Measurements from ENCODE around the gene NTM. TPM values are rescaled to one million over a fixed set of nuclear protein-coding genes. Genes with fewer than 3 reads are reported as not detected.

NTM gene
- total and polyA plus RNA-seq, 2 donors (not counting 3 experiments of a cell fraction or from before 2014, with no cell fraction given): 1.00 to 1.1 TPM

DNA sequence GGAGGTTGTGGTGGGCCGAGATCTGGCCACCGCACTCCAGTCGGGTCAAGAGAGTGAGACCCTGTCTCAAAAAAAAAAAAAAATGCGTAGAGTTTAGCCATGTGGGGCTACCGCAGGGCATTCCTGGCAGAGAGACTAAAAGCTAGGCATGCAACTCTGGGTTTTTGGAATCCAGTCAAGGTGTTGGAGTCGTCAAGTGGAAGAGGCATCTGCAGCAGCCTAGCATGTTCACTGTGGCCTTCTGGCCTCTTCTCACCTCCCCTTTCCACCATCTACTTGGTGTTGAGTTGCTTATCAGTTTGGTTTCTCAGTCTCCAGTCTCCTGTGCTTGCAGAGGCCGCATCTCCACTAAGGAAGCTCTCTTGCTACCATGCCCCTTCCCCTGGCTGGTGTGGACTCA lies 572.5 kb downstream of the NTM start:
- H3K36me3 ChIP-seq (ENCODE audit: control insufficient read depth in 2 of 2, extremely low read depth in 1 of 2, insufficient read depth in 2 of 2, low read length in 2 of 2): no peaks in the 10 kb centered on the region
- no peak for TF ChIP-seq POLR2A (IDR thresholded peaks at IDR 0.05; ENCODE audit: low read depth, low read length)
- TF ChIP-seq GATA2 (IDR thresholded peaks at IDR 0.05; ENCODE audit: insufficient read depth, insufficient read length, low read depth, low read length): no peak
- TF ChIP-seq, protein P1, sequence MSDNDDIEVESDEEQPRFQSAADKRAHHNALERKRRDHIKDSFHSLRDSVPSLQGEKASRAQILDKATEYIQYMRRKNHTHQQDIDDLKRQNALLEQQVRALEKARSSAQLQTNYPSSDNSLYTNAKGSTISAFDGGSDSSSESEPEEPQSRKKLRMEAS (IDR thresholded peaks at IDR 0.05; ENCODE audit: insufficient read depth, insufficient read length): no peak
- TF ChIP-seq, protein P2, sequence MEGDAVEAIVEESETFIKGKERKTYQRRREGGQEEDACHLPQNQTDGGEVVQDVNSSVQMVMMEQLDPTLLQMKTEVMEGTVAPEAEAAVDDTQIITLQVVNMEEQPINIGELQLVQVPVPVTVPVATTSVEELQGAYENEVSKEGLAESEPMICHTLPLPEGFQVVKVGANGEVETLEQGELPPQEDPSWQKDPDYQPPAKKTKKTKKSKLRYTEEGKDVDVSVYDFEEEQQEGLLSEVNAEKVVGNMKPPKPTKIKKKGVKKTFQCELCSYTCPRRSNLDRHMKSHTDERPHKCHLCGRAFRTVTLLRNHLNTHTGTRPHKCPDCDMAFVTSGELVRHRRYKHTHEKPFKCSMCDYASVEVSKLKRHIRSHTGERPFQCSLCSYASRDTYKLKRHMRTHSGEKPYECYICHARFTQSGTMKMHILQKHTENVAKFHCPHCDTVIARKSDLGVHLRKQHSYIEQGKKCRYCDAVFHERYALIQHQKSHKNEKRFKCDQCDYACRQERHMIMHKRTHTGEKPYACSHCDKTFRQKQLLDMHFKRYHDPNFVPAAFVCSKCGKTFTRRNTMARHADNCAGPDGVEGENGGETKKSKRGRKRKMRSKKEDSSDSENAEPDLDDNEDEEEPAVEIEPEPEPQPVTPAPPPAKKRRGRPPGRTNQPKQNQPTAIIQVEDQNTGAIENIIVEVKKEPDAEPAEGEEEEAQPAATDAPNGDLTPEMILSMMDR (IDR thresholded peaks at IDR 0.05; ENCODE audit: extremely low read depth in 1 of 2, insufficient read depth in 1 of 2, low read depth in 1 of 2, low read length in 2 of 2): no peak
- no peak for TF ChIP-seq FOS (IDR thresholded peaks at IDR 0.05; ENCODE audit: borderline replicate concordance, insufficient read depth, low read length)
- TF ChIP-seq MYC (IDR thresholded peaks at IDR 0.05; ENCODE audit: low read depth, low read length): no peak
- TF ChIP-seq JUN (IDR thresholded peaks at IDR 0.05; ENCODE audit: borderline replicate concordance, insufficient read depth, insufficient read length, low read depth): no peak
- no peak for TF ChIP-seq EZH2 (IDR thresholded peaks at IDR 0.05; ENCODE audit: borderline replicate concordance, low read depth, low read length, severe bottlenecking)
- TF ChIP-seq POLR2AphosphoS5 (IDR thresholded peaks at IDR 0.05; ENCODE audit: insufficient read depth, low read depth, low read length): no peak
- no peak overlapping the region for H3K4me2 ChIP-seq (ENCODE audit: insufficient read depth, low read length)
- no TSS peak for BruUV-seq (replicated peaks)
- H3K4me1 ChIP-seq (ENCODE audit: control insufficient read depth, extremely low read depth, insufficient read depth, low read length): no peaks in the 10 kb centered on the region
- H2AFZ ChIP-seq (ENCODE audit: low read depth, low read length): no peak overlapping the region
- dilution Hi-C loops (cut with MboI; ENCODE audit: extremely low pct_ligation_motif_present, low sequenced_read_pairs) (no loop called here), intact Hi-C loops (cut with micrococcal nuclease) (no loop called here)
- no peaks in the 10 kb centered on the region for H4K20me1 ChIP-seq (replicated peaks; ENCODE audit: control insufficient read depth, extremely low read depth, insufficient read depth, low read length)
- no peaks in the 10 kb centered on the region for H3K79me2 ChIP-seq (ENCODE audit: control insufficient read depth, insufficient read depth, low read length)
- no peak overlapping the region for H3K27ac ChIP-seq (ENCODE audit: insufficient read depth, low read depth, low read length)
- no peak overlapping the region for H3K9ac ChIP-seq (replicated peaks; ENCODE audit: extremely low read depth, insufficient read depth, low read length)
- no peaks in the 10 kb centered on the region for H3K9me3 ChIP-seq (replicated peaks; ENCODE audit: control insufficient read depth, insufficient read depth, low read length)
- FAIRE-seq: no peak
- H3K4me3 ChIP-seq (replicated peaks in 1 of 3; ENCODE audit: insufficient read depth in 1 of 3, low read depth in 1 of 3, low read length in 3 of 3): no peak overlapping the region
- POLR2A ChIA-PET: no interaction called here
- H3K27me3 ChIP-seq (ENCODE audit: control insufficient read depth in 2 of 2, insufficient read depth in 2 of 2, low read length in 2 of 2): no peaks in the 10 kb centered on the region
- CTCF ChIA-PET: interaction anchor here (1.6 kb wide), 1 partner anchor 75 kb away, joined by 5 read pairs; no protein-coding TSS in a partner anchor
- no peak for DNase-seq (ENCODE audit: low read depth, low spot score)
- H3K9me1 ChIP-seq (replicated peaks; ENCODE audit: control insufficient read depth, extremely low read depth, insufficient read depth, low read length): no peaks in the 10 kb centered on the region

Data from endothelial cell of umbilical vein (primary cell).